ENCODE measurements around the gene RTL9. TPM values are rescaled to one million over a fixed set of nuclear protein-coding genes. Genes with fewer than 3 reads are reported as not detected.

Gene RTL9
- total and polyA plus RNA-seq, 8 donors = under 0.01 TPM; not detected in 7

- DNase-seq = peak in 1 of 2 donors; percentile 27
Observed at GRCh38 chrX:110318664-110318968, 40.0 kb upstream of the RTL9 start.

GRCh38 chrX:110320381-110320987 lies 38.2 kb upstream of the RTL9 start:
- intact Hi-C loops (cut with DNase I; ENCODE audit: low total_unique reads) = no loop called here
- no peak overlapping the region for H3K27ac ChIP-seq
- WGBS, 5 donors = 44 to 84% (median 70%) methylated on average over 3 of the region's 3 CpGs

More at GRCh38 chrX:110318664-110318968, 40.0 kb upstream of the RTL9 start:
- Histone ChIP-seq H3K27ac (peak overlapping the region; percentile 81 to 92 (median 87)), H3K27me3 (no peaks in the 10 kb centered on the region), H3K9me3 (no peaks in the 10 kb centered on the region), H3K4me3 (peak overlapping the region; percentile 65 to 74 (median 70)), H3K4me1 (peaks cover 0 to 13% (median 3%) of the 10 kb centered on the region in 4 donors), H3K36me3 (no peaks in the 10 kb centered on the region)
- 0 to 43% (median 11%) methylated on average over 4 of the region's 4 CpGs for WGBS, 5 donors
- intact Hi-C loops (cut with DNase I; ENCODE audit: low total_unique reads) = no loop called here
- TF ChIP-seq POLR2A (IDR thresholded peaks at IDR 0.05) = no peak
- TF ChIP-seq CTCF (IDR thresholded peaks at IDR 0.05) = no peak
- TF ChIP-seq EP300 (IDR thresholded peaks at IDR 0.05) = no peak
- TF ChIP-seq POLR2AphosphoS5 (IDR thresholded peaks at IDR 0.05) = no peak

GRCh38 chrX:110321081-110321480 lies 37.6 kb upstream of the RTL9 start:
- DNase-seq = no peak
- Histone ChIP-seq H3K36me3 (no peaks in the 10 kb centered on the region), H3K27me3 (no peaks in the 10 kb centered on the region), H3K27ac (no peak overlapping the region), H3K4me3 (no peak overlapping the region), H3K9me3 (peaks cover 0 to 6% (median 3%) of the 10 kb centered on the region in 4 donors), H3K4me1 (peaks cover 0 to 2% (median 0%) of the 10 kb centered on the region in 4 donors)
- TF ChIP-seq EP300 (IDR thresholded peaks at IDR 0.05) = no peak
- TF ChIP-seq POLR2A (IDR thresholded peaks at IDR 0.05) = no peak
- no peak for TF ChIP-seq CTCF (IDR thresholded peaks at IDR 0.05)
- TF ChIP-seq POLR2AphosphoS5 (IDR thresholded peaks at IDR 0.05) = no peak
- intact Hi-C loops (cut with DNase I; ENCODE audit: low total_unique reads) = no loop called here

More at GRCh38 chrX:110320381-110320987, 38.2 kb upstream of the RTL9 start:
- DNase-seq = no peak
- Histone ChIP-seq H3K36me3 (no peaks in the 10 kb centered on the region), H3K4me1 (peaks cover 0 to 7% (median 2%) of the 10 kb centered on the region in 4 donors), H3K9me3 (peaks cover 0 to under 1% (median 0%) of the 10 kb centered on the region in 4 donors), H3K27me3 (no peaks in the 10 kb centered on the region), H3K4me3 (no peak overlapping the region)
- TF ChIP-seq EP300 (IDR thresholded peaks at IDR 0.05) = no peak
- no peak for TF ChIP-seq CTCF (IDR thresholded peaks at IDR 0.05)
- no peak for TF ChIP-seq POLR2A (IDR thresholded peaks at IDR 0.05)
- TF ChIP-seq POLR2AphosphoS5 (IDR thresholded peaks at IDR 0.05) = no peak

GRCh38 chrX:110321670-110322069 lies 37.0 kb upstream of the RTL9 start:
- no peak for DNase-seq
- WGBS, 5 donors = 45 to 83% (median 74%) methylated on average over 3 of the region's 3 CpGs
- Histone ChIP-seq H3K4me3 (no peak overlapping the region), H3K27me3 (no peaks in the 10 kb centered on the region), H3K4me1 (no peaks in the 10 kb centered on the region), H3K27ac (no peak overlapping the region), H3K9me3 (peaks cover 0 to 8% (median 4%) of the 10 kb centered on the region in 4 donors), H3K36me3 (no peaks in the 10 kb centered on the region)
- TF ChIP-seq EP300 (IDR thresholded peaks at IDR 0.05) (no peak), CTCF (IDR thresholded peaks at IDR 0.05) (no peak), POLR2AphosphoS5 (IDR thresholded peaks at IDR 0.05) (no peak), POLR2A (IDR thresholded peaks at IDR 0.05) (no peak)
- intact Hi-C loops (cut with DNase I; ENCODE audit: low total_unique reads) = no loop called here

Measured in stomach (tissue), 9 donors.